Measurements from ENCODE around the gene TMEM135. TPM values are rescaled to one million over a fixed set of nuclear protein-coding genes. Genes with fewer than 3 reads are reported as not detected.

Gene TMEM135
- total and polyA plus RNA-seq, 7 experiments from 2014 or later, result 3.4 to 26.8 (median 10.6) TPM

- ATAC-seq (no peak), DNase-seq (no peak)
- no peaks in the 10 kb centered on the region for H3K36me3 Mint-ChIP-seq
- no peak overlapping the region for H3K4me3 Mint-ChIP-seq
- peaks cover 0 to 2% (median 0%) of the 10 kb centered on the region in 5 donors for H3K27me3 Mint-ChIP-seq
- Histone ChIP-seq H3K9me3 (ENCODE audit: control insufficient read depth in 2 of 3, low read length in 3 of 3) (no peaks in the 10 kb centered on the region), H3K27me3 (ENCODE audit: control insufficient read depth in 2 of 2, insufficient read depth in 2 of 2, low read length in 2 of 2) (no peaks in the 10 kb centered on the region), H3K4me1 (ENCODE audit: control insufficient read depth in 2 of 2, insufficient read depth in 2 of 2, low read length in 2 of 2) (no peaks in the 10 kb centered on the region), H3K27ac (ENCODE audit: low read depth, low read length) (no peak overlapping the region), H3K36me3 (ENCODE audit: control insufficient read depth in 2 of 3, insufficient read depth in 3 of 3, low read length in 3 of 3) (no peaks in the 10 kb centered on the region), H3K4me3 (ENCODE audit: low read length) (no peak overlapping the region)
- no peak overlapping the region for H3K27ac Mint-ChIP-seq
- ChIA-PET CTCF (no interaction called here), POLR2A (no interaction called here)
- H3K4me1 Mint-ChIP-seq, result peaks cover 0 to 3% (median 1%) of the 10 kb centered on the region in 7 donors
- intact Hi-C loops (cut with micrococcal nuclease), result loop anchor here in 1 of 2 donors (10.0 kb wide), 1 partner anchor 1736 kb away; no protein-coding TSS in a partner anchor
- H3K9me3 Mint-ChIP-seq, result no peaks in the 10 kb centered on the region
These were observed 320.7 kb downstream of the TMEM135 start for GRCh38 chr11:87358461-87358860.

- H3K4me3 ChIP-seq (ENCODE audit: low read length), result no peak overlapping the region
- H3K4me1 Mint-ChIP-seq, result no peaks in the 10 kb centered on the region
- ChIA-PET CTCF (interaction anchor here (0.9 kb wide), 1 partner anchor 61 kb away, joined by 3 read pairs; no protein-coding TSS in a partner anchor), POLR2A (no interaction called here)
- no peak for DNase-seq
- no peak overlapping the region for H3K27ac Mint-ChIP-seq
- no peaks in the 10 kb centered on the region for H3K4me1 ChIP-seq (ENCODE audit: control insufficient read depth in 2 of 2, insufficient read depth in 2 of 2, low read length in 2 of 2)
- no peaks in the 10 kb centered on the region for H3K27me3 Mint-ChIP-seq
- H3K9me3 ChIP-seq (ENCODE audit: control insufficient read depth in 2 of 3, low read length in 3 of 3), result no peaks in the 10 kb centered on the region
- H3K27me3 ChIP-seq (ENCODE audit: control insufficient read depth in 2 of 2, insufficient read depth in 2 of 2, low read length in 2 of 2), result no peaks in the 10 kb centered on the region
- no peaks in the 10 kb centered on the region for H3K36me3 ChIP-seq (ENCODE audit: control insufficient read depth in 2 of 3, insufficient read depth in 3 of 3, low read length in 3 of 3)
- intact Hi-C loops (cut with micrococcal nuclease), result loop anchor here in 1 of 2 donors (10.0 kb wide), 1 partner anchor 1735 kb away; no protein-coding TSS in a partner anchor
- no peak for ATAC-seq
- no peak overlapping the region for H3K4me3 Mint-ChIP-seq
- H3K9me3 Mint-ChIP-seq, result no peaks in the 10 kb centered on the region
- H3K36me3 Mint-ChIP-seq, result no peaks in the 10 kb centered on the region
- H3K27ac ChIP-seq (ENCODE audit: low read depth, low read length), result no peak overlapping the region
These were observed 321.7 kb downstream of the TMEM135 start for GRCh38 chr11:87359401-87359800.

- Histone ChIP-seq H3K27me3 (ENCODE audit: control insufficient read depth in 2 of 2, insufficient read depth in 2 of 2, low read length in 2 of 2) (no peaks in the 10 kb centered on the region), H3K4me3 (ENCODE audit: low read length) (no peak overlapping the region), H3K27ac (ENCODE audit: low read depth, low read length) (no peak overlapping the region), H3K9me3 (ENCODE audit: control insufficient read depth in 2 of 3, low read length in 3 of 3) (no peaks in the 10 kb centered on the region), H3K4me1 (ENCODE audit: control insufficient read depth in 2 of 2, insufficient read depth in 2 of 2, low read length in 2 of 2) (no peaks in the 10 kb centered on the region), H3K36me3 (ENCODE audit: control insufficient read depth in 2 of 3, insufficient read depth in 3 of 3, low read length in 3 of 3) (no peaks in the 10 kb centered on the region)
- Mint-ChIP-seq H3K4me3 (no peak overlapping the region), H3K27me3 (no peaks in the 10 kb centered on the region), H3K27ac (no peak overlapping the region), H3K36me3 (no peaks in the 10 kb centered on the region), H3K9me3 (no peaks in the 10 kb centered on the region), H3K4me1 (no peaks in the 10 kb centered on the region)
- DNase-seq, result no peak
- CTCF ChIA-PET, result no interaction called here
- intact Hi-C loops (cut with micrococcal nuclease), result no loop called here
- no peak for ATAC-seq
- POLR2A ChIA-PET, result no interaction called here
These were observed 324.2 kb downstream of the TMEM135 start for GRCh38 chr11:87361891-87362290.

- Mint-ChIP-seq H3K9me3 (no peaks in the 10 kb centered on the region), H3K27ac (no peak overlapping the region), H3K36me3 (no peaks in the 10 kb centered on the region), H3K4me1 (peaks cover 0 to 2% (median 0%) of the 10 kb centered on the region in 7 donors), H3K4me3 (no peak overlapping the region), H3K27me3 (peaks cover 4 to 19% (median 11%) of the 10 kb centered on the region in 5 donors)
- DNase-seq (no peak), ATAC-seq (no peak)
- intact Hi-C loops (cut with micrococcal nuclease), result no loop called here
- Histone ChIP-seq H3K27ac (ENCODE audit: low read depth, low read length) (no peak overlapping the region), H3K4me3 (ENCODE audit: low read length) (no peak overlapping the region), H3K27me3 (ENCODE audit: control insufficient read depth in 2 of 2, insufficient read depth in 2 of 2, low read length in 2 of 2) (no peaks in the 10 kb centered on the region), H3K36me3 (ENCODE audit: control insufficient read depth in 2 of 3, insufficient read depth in 3 of 3, low read length in 3 of 3) (no peaks in the 10 kb centered on the region), H3K4me1 (ENCODE audit: control insufficient read depth in 2 of 2, insufficient read depth in 2 of 2, low read length in 2 of 2) (no peaks in the 10 kb centered on the region), H3K9me3 (ENCODE audit: control insufficient read depth in 2 of 3, low read length in 3 of 3) (no peaks in the 10 kb centered on the region)
- ChIA-PET CTCF (no interaction called here), POLR2A (no interaction called here)
These were observed 328.6 kb downstream of the TMEM135 start for GRCh38 chr11:87366346-87366745.

GRCh38 chr11:87366763-87367405 lies 329.1 kb downstream of the TMEM135 start:
- Mint-ChIP-seq H3K36me3 (no peaks in the 10 kb centered on the region), H3K4me1 (peaks cover 0 to 2% (median 0%) of the 10 kb centered on the region in 7 donors), H3K4me3 (no peak overlapping the region), H3K9me3 (no peaks in the 10 kb centered on the region), H3K27me3 (peaks cover 4 to 19% (median 11%) of the 10 kb centered on the region in 5 donors), H3K27ac (no peak overlapping the region)
- intact Hi-C loops (cut with micrococcal nuclease), result no loop called here
- H3K9me3 ChIP-seq (ENCODE audit: control insufficient read depth in 2 of 3, low read length in 3 of 3), result no peaks in the 10 kb centered on the region
- no peak overlapping the region for H3K27ac ChIP-seq (ENCODE audit: low read depth, low read length)
- H3K4me1 ChIP-seq (ENCODE audit: control insufficient read depth in 2 of 2, insufficient read depth in 2 of 2, low read length in 2 of 2), result no peaks in the 10 kb centered on the region
- ChIA-PET CTCF (interaction anchor here (0.6 kb wide), 1 partner anchor 526 kb away, joined by 3 read pairs; no protein-coding TSS in a partner anchor), POLR2A (no interaction called here)
- no peaks in the 10 kb centered on the region for H3K36me3 ChIP-seq (ENCODE audit: control insufficient read depth in 2 of 3, insufficient read depth in 3 of 3, low read length in 3 of 3)
- no peaks in the 10 kb centered on the region for H3K27me3 ChIP-seq (ENCODE audit: control insufficient read depth in 2 of 2, insufficient read depth in 2 of 2, low read length in 2 of 2)
- DNase-seq, result no peak
- H3K4me3 ChIP-seq (ENCODE audit: low read length), result no peak overlapping the region
- no peak for ATAC-seq

- no peak for ATAC-seq
- H3K27me3 ChIP-seq (ENCODE audit: control insufficient read depth in 2 of 2, insufficient read depth in 2 of 2, low read length in 2 of 2), result no peaks in the 10 kb centered on the region
- POLR2A ChIA-PET, result no interaction called here
These were observed 330.4 kb downstream of the TMEM135 start for GRCh38 chr11:87368151-87368550.

GRCh38 chr11:87368858-87369480 lies 331.2 kb downstream of the TMEM135 start:
- Histone ChIP-seq H3K27ac (ENCODE audit: low read depth, low read length) (no peak overlapping the region), H3K9me3 (ENCODE audit: control insufficient read depth in 2 of 3, low read length in 3 of 3) (no peaks in the 10 kb centered on the region), H3K36me3 (ENCODE audit: control insufficient read depth in 2 of 3, insufficient read depth in 3 of 3, low read length in 3 of 3) (no peaks in the 10 kb centered on the region), H3K27me3 (ENCODE audit: control insufficient read depth in 2 of 2, insufficient read depth in 2 of 2, low read length in 2 of 2) (no peaks in the 10 kb centered on the region), H3K4me3 (ENCODE audit: low read length) (no peak overlapping the region), H3K4me1 (ENCODE audit: control insufficient read depth in 2 of 2, insufficient read depth in 2 of 2, low read length in 2 of 2) (no peaks in the 10 kb centered on the region)
- Mint-ChIP-seq H3K9me3 (peaks cover 0 to 1% (median 0%) of the 10 kb centered on the region in 11 donors), H3K4me1 (peaks cover 0 to 2% (median 0%) of the 10 kb centered on the region in 7 donors), H3K27ac (no peak overlapping the region), H3K36me3 (no peaks in the 10 kb centered on the region), H3K4me3 (no peak overlapping the region), H3K27me3 (peaks cover 4 to 19% (median 11%) of the 10 kb centered on the region in 5 donors)
- ATAC-seq (no peak), DNase-seq (no peak)
- ChIA-PET CTCF (no interaction called here), POLR2A (no interaction called here)
- intact Hi-C loops (cut with micrococcal nuclease), result no loop called here

More at GRCh38 chr11:87368151-87368550, 330.4 kb downstream of the TMEM135 start:
- Histone ChIP-seq H3K4me1 (ENCODE audit: control insufficient read depth in 2 of 2, insufficient read depth in 2 of 2, low read length in 2 of 2) (no peaks in the 10 kb centered on the region), H3K4me3 (ENCODE audit: low read length) (no peak overlapping the region), H3K27ac (ENCODE audit: low read depth, low read length) (no peak overlapping the region), H3K9me3 (ENCODE audit: control insufficient read depth in 2 of 3, low read length in 3 of 3) (no peaks in the 10 kb centered on the region), H3K36me3 (ENCODE audit: control insufficient read depth in 2 of 3, insufficient read depth in 3 of 3, low read length in 3 of 3) (no peaks in the 10 kb centered on the region)
- Mint-ChIP-seq H3K4me3 (no peak overlapping the region), H3K36me3 (no peaks in the 10 kb centered on the region), H3K27me3 (peaks cover 4 to 19% (median 11%) of the 10 kb centered on the region in 5 donors), H3K27ac (no peak overlapping the region), H3K9me3 (peaks cover 0 to 1% (median 0%) of the 10 kb centered on the region in 11 donors), H3K4me1 (peaks cover 0 to 2% (median 0%) of the 10 kb centered on the region in 7 donors)
- DNase-seq, result no peak
- intact Hi-C loops (cut with micrococcal nuclease), result no loop called here
- CTCF ChIA-PET, result no interaction called here
